ENCODE measurements around the gene CPE.

CPE gene

DNA sequence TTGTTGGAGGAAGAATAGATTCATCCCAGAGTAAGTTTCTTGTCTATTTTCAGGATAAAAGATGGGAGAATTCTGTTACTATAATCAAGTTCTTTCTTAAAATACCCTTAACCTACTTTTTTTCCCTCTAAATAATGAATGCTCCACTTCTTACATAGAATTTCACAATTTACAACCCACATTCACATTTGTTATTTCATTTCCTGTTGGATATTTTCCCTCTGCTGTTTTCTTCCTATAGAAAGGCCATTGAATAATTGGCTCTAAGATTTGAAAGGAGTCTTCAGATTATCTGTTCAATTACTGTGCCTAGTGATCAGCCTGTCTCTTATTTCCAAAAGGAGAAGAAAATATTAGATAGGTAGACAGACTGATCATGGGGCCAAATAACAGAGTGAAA lies 79.7 kb downstream of the CPE start:
- no peak overlapping the region for H3K27ac Mint-ChIP-seq
- no peaks in the 10 kb centered on the region for H3K9me3 Mint-ChIP-seq
- no peak for ATAC-seq
- no peak overlapping the region for H3K4me3 Mint-ChIP-seq
- peaks cover 8% of the 10 kb centered on the region for H3K27me3 Mint-ChIP-seq
- DNase-seq = no peak
- H3K4me1 Mint-ChIP-seq = no peaks in the 10 kb centered on the region

DNA sequence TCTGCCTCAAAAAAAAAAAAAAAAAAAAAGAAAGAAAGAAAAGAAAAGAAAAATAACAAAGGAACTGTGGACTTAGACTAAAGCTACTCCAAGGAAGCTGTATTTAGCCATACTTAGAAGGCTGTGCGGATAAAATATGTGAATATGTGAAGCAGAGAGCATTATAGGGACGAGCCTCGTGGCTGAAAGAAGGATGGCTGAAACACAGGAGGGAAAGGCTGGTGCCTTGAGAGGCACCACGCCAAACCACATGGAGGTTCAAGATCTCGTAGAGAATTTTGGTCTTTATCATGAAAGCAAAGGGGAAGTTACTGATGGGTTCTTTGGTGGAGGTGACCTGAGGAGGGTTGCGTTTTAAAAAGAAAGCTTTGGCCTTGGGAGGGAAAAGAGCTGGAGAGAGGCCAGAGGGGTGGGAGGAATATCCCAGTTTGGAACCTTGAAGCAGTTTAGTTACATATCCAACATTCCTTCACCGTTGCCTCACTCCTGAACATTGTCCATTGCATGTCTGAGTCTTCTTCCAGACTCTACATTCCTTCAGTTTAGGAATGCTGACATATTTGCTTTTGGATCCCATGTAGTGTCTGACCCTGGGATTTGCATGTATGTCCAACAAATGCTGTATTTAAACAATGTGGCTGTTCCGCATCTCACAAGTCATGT lies 82.5 kb downstream of the CPE start:
- ATAC-seq = no peak
- peaks cover 8% of the 10 kb centered on the region for H3K27me3 Mint-ChIP-seq
- no peaks in the 10 kb centered on the region for H3K4me1 Mint-ChIP-seq
- no peak overlapping the region for H3K4me3 Mint-ChIP-seq
- H3K27ac Mint-ChIP-seq = no peak overlapping the region
- H3K9me3 Mint-ChIP-seq = no peaks in the 10 kb centered on the region
- DNase-seq = no peak

DNA sequence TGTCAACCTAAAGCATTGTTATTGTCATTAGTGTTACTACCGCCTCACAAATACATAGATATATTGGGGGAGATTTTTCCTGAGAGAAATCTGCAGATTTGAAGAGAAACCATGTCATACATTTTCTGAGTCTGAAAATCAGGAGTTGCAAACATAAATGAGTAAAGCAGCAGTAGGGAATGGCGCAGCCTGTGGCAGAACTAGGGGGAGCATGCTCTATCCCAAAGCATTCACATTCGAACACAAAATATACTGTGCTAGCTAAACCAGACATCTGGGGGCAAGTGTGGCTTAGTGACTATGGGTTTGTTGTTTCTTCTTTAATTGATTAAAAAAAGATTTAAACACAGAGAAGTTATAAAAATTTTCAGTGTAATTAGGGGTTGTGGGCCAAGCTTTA lies 83.2 kb downstream of the CPE start:
- H3K4me3 Mint-ChIP-seq = no peak overlapping the region
- peaks cover 8% of the 10 kb centered on the region for H3K27me3 Mint-ChIP-seq
- no peak overlapping the region for H3K27ac Mint-ChIP-seq

DNA sequence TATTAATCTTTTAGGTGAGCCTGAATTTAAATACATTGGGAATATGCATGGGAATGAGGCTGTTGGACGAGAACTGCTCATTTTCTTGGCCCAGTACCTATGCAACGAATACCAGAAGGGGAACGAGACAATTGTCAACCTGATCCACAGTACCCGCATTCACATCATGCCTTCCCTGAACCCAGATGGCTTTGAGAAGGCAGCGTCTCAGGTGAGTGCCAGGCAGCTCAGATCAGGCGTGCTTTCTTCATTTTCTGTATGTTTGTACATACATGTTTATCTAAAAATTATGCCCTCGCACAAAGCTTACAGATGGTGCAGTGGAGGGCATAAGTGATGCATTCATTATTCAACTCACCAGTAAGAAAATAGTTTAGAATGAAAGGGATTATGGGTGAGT lies 85.6 kb downstream of the CPE start:
- H3K4me3 Mint-ChIP-seq = no peak overlapping the region
- no peak overlapping the region for H3K27ac Mint-ChIP-seq

More for the DNA sequence above, 83.2 kb downstream of the CPE start:
- ATAC-seq = no peak
- Mint-ChIP-seq H3K4me1 (no peaks in the 10 kb centered on the region), H3K9me3 (no peaks in the 10 kb centered on the region)
- DNase-seq = no peak

DNA sequence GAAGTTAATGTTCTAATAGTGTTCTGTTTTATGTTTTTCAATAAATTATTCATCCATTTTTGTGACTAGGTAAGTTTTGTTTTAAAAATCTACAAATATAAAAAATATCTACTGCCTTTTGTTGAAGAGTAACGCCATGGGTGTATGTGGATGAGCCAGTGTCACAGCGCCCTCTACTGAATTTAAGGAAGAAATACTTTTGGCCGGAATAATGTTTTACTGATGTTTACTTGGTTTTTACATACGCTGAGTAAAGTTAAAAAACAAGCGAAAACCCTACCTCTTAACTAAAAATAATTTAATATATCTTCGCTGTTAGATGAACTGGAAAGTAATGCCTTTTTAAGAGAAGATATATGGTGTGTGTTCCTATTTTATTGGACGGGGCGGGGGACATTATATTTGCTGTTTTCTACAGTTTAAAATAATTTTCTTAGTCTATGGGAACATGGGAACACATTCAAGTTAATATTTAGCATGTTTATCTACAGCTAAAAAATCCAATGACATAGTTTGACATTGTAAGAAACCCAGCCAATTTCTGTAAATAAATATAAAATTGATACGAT lies 86.1 kb downstream of the CPE start:
- Mint-ChIP-seq H3K4me1 (no peaks in the 10 kb centered on the region), H3K4me3 (no peak overlapping the region), H3K27ac (no peak overlapping the region), H3K9me3 (no peaks in the 10 kb centered on the region), H3K27me3 (peaks cover 8% of the 10 kb centered on the region)
- DNase-seq = peak in 1 of 2 donors; percentile 13
- ATAC-seq = peak; percentile 71

More for the DNA sequence above, 85.6 kb downstream of the CPE start:
- DNase-seq (no peak), ATAC-seq (no peak)
- peaks cover 8% of the 10 kb centered on the region for H3K27me3 Mint-ChIP-seq
- H3K9me3 Mint-ChIP-seq = no peaks in the 10 kb centered on the region
- H3K4me1 Mint-ChIP-seq = no peaks in the 10 kb centered on the region

DNA sequence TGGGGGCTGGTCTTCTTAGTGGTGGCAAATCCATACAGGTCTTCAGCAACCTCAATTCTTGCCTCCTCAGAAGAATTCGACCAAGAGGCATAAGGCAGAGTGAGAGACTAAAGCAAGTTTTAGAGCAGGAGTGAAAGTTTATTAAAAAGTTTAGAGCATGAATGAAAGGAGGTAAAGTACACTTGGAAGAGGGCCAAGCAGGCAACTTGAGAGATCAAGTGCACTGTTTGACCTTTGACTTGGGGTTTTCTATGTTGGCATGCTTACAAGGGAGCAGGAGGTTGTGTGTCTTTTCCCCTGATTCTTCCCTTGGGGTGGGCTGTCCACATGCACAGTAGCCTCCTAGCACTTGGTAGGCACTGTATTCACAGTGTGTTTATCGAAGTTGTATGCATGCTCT lies 91.2 kb downstream of the CPE start:
- no peak overlapping the region for H3K27ac Mint-ChIP-seq
- H3K9me3 Mint-ChIP-seq = peaks cover 7 to 20% of the 10 kb centered on the region in 2 donors
- no peak for ATAC-seq
- H3K4me1 Mint-ChIP-seq = no peaks in the 10 kb centered on the region
- no peak for DNase-seq
- H3K4me3 Mint-ChIP-seq = no peak overlapping the region
- H3K27me3 Mint-ChIP-seq = no peaks in the 10 kb centered on the region

DNA sequence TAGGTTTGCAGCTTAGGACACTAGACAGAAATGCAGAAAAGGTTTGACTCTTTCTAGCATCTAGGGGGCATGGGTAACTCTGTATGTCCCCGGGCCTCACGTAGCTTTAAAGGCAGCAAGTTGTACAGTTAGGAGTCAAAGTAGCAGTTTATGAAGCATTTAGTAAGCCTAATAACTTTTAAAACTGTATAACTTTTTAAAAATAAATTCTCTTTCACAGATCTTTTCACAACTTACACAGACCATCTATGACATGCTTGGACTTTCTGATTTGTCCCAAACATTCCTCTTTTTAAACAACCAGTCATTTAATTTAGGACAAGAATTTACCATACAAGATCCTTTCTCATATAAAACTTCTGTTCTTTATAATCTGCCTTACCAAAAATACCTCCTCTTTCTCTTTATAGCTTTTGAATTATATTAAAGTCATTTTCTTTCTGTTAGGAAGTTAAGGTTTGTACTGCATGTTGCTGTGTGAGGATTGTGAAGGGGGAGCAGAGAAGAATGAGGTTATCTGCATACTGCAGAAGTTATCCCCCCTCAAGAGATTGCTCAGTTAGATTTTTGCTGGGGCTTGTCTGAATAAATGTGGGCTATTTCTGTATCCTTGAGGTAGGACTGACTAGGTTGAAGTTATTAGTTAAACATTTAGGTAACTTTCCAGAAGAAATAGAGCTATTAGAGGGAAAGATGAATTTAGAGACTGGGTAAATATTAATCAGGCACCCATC lies 94.3 kb downstream of the CPE start:
- H3K9me3 Mint-ChIP-seq = peaks cover 7 to 20% of the 10 kb centered on the region in 2 donors
- no peak for DNase-seq

DNA sequence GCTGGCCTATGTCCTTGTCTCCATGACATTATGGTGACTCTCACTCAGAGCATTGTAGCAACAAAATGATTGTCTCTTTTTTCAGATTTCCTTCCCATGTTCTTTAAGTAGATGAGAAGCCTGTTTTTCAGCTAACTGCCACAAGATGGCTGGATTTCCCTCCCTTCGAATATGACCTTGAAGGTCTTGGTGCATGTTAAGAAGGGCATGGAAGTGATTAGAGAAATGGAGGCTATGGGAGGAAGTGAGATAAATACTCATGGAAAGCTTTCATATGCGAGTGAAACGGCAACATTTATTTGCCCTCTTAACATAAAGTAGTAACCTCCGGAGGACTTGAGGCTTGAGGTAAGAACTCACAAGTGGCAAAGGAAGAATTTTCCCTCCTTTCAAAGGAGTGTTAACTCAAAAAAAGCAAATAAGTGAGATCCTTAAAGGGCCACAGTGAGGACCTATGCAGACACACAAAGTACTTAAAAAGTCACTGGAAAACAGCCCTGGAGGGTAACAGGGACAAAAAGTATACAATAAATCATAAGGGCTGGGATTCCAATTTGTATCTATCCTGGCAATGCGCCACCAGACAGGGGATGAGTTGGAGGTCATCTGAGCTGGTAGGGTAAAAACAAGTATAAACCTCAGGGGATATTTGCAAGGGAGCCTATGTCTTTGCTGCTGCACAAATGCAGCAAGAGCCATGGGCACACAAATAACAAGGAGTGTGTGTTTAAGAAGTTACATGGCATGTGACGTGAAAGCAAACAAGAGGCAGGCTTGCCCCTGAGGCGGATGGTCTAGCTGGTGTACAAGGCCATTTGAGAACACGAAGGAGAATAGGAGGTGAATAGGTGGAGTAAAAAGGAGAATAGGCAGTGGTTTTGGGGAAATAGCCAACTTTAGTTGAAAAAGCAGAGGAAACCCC lies 96.2 kb downstream of the CPE start:
- no peak for ATAC-seq
- Mint-ChIP-seq H3K4me1 (no peaks in the 10 kb centered on the region), H3K27ac (no peak overlapping the region), H3K9me3 (peaks cover 7 to 20% of the 10 kb centered on the region in 2 donors), H3K4me3 (no peak overlapping the region), H3K27me3 (no peaks in the 10 kb centered on the region)
- no peak for DNase-seq

More for the DNA sequence above, 94.3 kb downstream of the CPE start:
- no peak for ATAC-seq
- Mint-ChIP-seq H3K4me3 (no peak overlapping the region), H3K27me3 (no peaks in the 10 kb centered on the region), H3K4me1 (no peaks in the 10 kb centered on the region), H3K27ac (no peak overlapping the region)

DNA sequence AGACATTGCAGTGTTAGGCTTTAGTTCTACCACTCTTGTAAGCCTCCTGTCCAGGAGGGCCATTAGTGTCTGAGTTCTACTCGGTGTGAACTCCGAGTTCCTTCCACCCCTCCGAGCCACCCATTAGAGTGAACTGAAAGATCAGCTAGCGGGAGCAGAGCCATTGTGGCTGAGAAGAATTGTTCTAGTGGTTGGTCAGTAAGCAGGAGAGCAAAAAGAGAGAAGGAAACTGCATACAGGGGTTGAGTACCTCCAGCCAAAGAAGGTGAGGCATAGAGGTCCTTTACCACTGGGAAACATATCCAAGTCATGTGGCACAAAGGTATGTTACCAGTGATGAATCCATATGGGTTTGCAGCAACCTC lies 96.9 kb downstream of the CPE start:
- ATAC-seq (no peak), DNase-seq (no peak)
- Mint-ChIP-seq H3K27ac (no peak overlapping the region), H3K27me3 (no peaks in the 10 kb centered on the region), H3K9me3 (peaks cover 7 to 20% of the 10 kb centered on the region in 2 donors), H3K4me1 (no peaks in the 10 kb centered on the region), H3K4me3 (no peak overlapping the region)

DNA sequence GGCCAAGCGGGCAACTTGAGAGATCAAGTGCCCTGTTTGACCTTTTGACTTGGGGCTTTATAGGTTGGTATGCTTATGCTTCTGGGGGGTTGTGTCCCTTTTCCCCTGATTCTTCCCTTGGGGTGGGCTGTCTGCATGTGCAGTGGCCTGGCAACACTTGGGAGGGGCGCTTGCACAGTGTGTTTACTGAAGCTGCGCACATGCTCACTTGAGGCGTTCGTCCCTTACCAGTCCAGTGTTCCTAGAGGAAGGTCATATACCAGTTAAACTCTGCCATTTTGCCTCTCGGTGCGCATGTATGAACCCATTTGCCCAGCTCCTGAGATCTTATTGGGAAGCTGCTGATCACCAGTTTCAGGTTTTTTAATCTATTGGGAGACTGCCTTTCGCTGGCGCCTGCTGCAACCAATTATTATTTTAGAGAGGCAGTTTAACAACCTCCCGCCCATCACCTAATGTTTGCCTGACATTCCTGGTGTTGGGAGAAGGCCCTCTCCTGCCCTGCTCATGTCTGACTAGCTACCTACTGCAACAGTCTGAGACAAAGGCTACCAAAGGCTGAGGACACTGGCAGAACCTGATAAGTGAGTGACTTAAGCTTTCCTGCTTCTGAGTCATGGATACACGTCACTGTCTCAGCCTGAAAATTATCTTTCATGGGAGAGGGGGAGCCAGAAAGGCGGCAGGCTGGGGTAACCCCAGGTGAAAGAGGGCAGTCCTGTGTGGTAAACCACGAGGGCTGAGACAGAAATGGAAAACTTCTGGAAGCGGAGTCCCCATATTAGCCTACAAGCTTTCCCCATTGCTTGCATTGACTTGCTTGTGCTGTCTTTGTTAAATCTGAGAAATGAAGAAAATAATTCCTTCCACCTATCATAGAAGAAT lies 97.6 kb downstream of the CPE start:
- no peak for ATAC-seq
- peaks cover 7 to 20% of the 10 kb centered on the region in 2 donors for H3K9me3 Mint-ChIP-seq

DNA sequence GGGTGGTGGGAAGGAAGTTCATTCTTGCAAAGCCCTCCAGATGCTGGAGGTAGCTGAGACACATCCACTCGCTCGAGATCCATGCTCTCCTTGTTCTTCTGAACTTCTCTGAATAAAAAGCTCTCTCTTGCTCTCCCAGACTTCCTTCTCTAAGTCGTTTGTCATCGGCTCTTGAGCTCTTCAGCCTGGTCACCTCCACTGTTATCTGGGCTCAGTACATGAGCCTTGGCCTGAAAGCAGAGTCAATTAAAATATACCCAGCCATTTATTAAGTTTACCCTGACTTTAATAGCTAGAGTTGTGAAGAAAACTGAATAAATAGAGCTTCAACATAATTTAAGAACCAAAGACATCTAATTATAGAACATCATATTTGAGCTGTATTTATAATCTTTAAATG lies 99.0 kb downstream of the CPE start:
- Mint-ChIP-seq H3K27me3 (peaks cover 8% of the 10 kb centered on the region), H3K4me1 (no peaks in the 10 kb centered on the region), H3K4me3 (no peak overlapping the region), H3K9me3 (peaks cover 7 to 20% of the 10 kb centered on the region in 2 donors), H3K27ac (no peak overlapping the region)
- no peak for ATAC-seq
- no peak for DNase-seq

More for the DNA sequence above, 97.6 kb downstream of the CPE start:
- no peaks in the 10 kb centered on the region for H3K27me3 Mint-ChIP-seq
- H3K4me1 Mint-ChIP-seq = no peaks in the 10 kb centered on the region
- DNase-seq = no peak
- H3K4me3 Mint-ChIP-seq = no peak overlapping the region
- H3K27ac Mint-ChIP-seq = no peak overlapping the region

DNA sequence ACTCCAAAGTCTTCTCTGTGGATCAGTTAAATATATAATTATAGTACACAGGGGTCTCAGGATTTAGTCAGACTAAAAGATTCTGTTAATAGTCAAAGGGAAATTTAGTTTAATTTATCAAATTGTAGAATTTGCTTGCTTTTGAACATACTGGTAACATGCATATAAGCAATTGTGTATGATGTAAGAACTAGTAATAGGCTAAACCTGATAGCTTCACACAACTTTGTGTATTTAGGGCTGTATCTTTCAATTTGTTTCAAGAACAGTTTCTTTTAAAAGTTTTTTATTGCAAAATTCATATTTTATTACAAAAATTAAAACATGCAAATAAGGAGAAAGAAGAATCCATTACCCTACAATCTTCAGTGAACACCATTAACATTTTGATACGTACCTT lies 99.5 kb downstream of the CPE start:
- H3K9me3 Mint-ChIP-seq = peaks cover 4 to 17% of the 10 kb centered on the region in 2 donors
- H3K27me3 Mint-ChIP-seq = peaks cover 9% of the 10 kb centered on the region
- H3K4me3 Mint-ChIP-seq = no peak overlapping the region
- no peak for ATAC-seq
- H3K27ac Mint-ChIP-seq = no peak overlapping the region
- no peak for DNase-seq
- no peaks in the 10 kb centered on the region for H3K4me1 Mint-ChIP-seq

DNA sequence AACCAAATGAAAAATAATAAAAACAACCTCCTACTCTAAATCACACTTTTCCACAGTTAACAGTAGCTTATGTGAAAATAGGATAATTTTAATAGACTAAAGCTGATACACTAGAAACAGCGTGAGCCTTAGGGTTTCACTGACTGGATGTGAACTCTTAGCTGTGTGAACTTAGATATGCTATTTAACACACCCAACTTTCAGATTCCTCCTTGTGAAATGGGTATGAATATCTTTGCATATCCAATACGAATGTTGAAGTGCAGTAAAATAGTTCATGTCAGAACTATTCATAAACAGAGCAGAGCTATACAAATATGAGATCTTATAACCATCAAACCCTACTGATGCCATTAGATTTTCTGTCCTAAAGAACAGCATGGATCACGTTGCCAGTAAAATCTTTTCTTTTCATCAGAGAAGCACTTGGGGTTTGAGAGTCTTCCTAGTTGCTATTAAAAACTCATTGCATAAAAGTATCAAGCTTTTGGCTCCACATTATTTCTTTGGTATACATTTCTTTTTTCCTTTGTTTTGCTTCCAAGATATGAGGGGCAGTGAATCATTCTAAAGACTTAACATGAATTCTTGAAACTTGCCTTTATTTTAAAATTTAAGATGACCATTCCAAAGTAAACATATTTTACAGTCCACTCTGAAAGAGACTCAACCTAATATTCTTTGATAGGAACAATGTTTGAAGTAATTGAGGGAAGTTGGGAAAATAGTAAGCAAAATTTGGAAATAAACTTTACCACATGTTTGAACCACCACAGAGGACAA lies 102.4 kb downstream of the CPE start:
- Mint-ChIP-seq H3K27me3 (peaks cover 9% of the 10 kb centered on the region), H3K4me1 (no peaks in the 10 kb centered on the region), H3K9me3 (no peaks in the 10 kb centered on the region), H3K27ac (no peak overlapping the region), H3K4me3 (no peak overlapping the region)
- DNase-seq (no peak), ATAC-seq (no peak)

DNA sequence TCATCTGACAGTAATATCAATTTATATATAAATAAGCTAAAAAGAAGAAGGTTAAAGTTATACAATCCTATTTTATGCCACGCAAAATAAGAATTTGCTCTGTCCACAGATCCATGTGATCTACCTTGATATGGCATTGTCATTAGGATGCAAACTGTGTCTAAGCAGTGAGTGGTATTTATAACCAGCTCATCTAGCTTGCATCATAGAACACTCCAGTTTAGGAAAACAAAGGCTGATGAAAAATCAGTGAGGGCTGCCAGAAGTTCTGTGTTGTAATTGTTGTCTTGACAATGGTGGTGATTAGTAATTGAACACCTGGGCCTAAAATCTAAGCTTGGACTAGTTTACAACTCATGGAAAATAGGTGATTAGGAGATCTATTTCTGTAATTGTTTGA lies 111.0 kb downstream of the CPE start:
- Mint-ChIP-seq H3K9me3 (no peaks in the 10 kb centered on the region), H3K4me1 (peaks cover 6% of the 10 kb centered on the region), H3K4me3 (no peak overlapping the region), H3K27me3 (peaks cover 42% of the 10 kb centered on the region), H3K27ac (no peak overlapping the region)
- ATAC-seq (no peak), DNase-seq (no peak)

All from stimulated activated naive CD8-positive, alpha-beta T cell treated with anti-CD3 and anti-CD28 coated beads, Interleukin-15, amount 100 ng/mL, for 72 hours (primary cell).